ENCODE measurements around the gene SETD4. TPM values are rescaled to one million over a fixed set of nuclear protein-coding genes. Genes with fewer than 3 reads are reported as not detected.
A peak's percentile ranks its signal among the peaks of the same experiment; 100 is the strongest.

Gene SETD4
- total and polyA plus RNA-seq, 9 donors = 14.0 to 20.1 (median 15.1) TPM

DNA sequence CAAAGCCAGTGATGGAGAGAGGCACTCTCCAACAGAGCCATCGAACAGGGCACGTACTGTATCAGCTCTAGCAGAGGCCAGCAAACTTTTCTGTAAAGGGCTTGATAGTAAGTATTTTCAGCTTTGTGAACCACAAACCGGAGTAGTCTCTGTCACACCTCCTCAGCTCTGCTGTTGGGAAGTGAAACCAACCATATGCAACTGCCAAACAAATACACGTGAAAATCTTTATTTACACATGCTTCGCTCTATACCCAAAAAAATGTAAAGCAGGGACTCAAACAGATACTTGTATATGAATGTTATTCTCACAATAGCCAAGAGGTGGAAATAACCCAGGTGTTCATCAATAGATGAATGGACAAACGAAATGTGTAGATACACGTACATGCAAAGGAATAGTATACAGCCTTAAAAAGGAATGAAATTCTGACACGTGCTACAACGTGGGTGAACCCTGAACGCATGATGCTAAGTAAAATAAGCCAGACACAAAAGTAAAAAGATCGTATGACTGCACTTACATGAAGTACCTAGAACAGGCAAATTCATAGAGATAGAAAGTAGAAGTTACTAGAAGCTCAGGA is 39.0 kb downstream of the SETD4 start:
- Histone ChIP-seq H3K27me3 (ENCODE audit: control insufficient read depth, insufficient read depth, low read length) (peaks cover 2% of the 10 kb centered on the region), H3K4me1 (ENCODE audit: control insufficient read depth, insufficient read depth, low read length) (no peaks in the 10 kb centered on the region)
- WGBS (ENCODE audit: insufficient coverage) = 97% methylated on average over 4 of the region's 11 CpGs

DNA sequence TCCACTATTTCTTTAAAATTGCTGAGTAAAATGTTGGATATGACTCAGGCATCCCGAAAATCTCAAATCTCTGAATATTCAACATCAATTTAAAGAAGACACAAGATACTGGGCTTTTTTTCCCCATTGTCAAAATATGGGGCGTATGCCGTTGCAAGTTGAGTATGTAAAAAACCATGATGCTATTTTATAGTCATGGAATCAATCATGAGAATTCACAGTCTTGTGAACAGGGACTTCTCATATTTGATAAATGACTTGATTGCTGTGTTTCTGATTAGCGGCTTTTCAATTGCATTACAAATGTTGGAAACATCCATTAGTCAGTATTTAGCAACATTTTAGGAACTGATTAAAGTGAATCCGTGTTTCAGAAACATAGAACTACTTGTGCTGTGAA is 45.3 kb downstream of the SETD4 start:
- H3K4me1 ChIP-seq (ENCODE audit: control insufficient read depth, insufficient read depth, low read length) = no peaks in the 10 kb centered on the region

More for the DNA sequence above, 39.0 kb downstream of the SETD4 start:
- no peak for DNase-seq
- H3K36me3 ChIP-seq (ENCODE audit: control insufficient read depth, insufficient read depth, low read length) = no peaks in the 10 kb centered on the region
- no peak overlapping the region for H3K27ac ChIP-seq (ENCODE audit: low read length)
- H3K9me3 ChIP-seq (replicated peaks; ENCODE audit: control insufficient read depth, low read depth, low read length) = no peaks in the 10 kb centered on the region
- H3K4me3 ChIP-seq (ENCODE audit: low read length) = no peak overlapping the region

DNA sequence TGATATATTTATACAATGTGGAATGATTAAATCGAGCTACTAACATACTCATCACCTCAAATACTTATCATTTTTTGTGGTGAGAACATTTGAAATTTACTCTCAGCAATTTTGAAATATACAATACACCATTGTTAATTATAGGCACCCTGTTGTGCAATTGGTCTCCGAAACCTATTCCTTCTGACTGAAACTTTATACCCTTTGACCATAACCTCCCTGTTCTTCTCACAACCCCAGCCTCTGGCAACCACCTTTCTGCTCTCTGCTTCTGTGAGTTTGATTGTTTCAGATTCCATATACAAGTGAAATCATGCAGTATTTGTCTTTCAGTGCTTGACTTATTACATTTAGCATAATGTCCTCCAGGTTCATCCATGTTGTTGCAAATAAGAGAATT is 49.5 kb downstream of the SETD4 start:
- H3K36me3 ChIP-seq (ENCODE audit: control insufficient read depth, insufficient read depth, low read length) = no peaks in the 10 kb centered on the region
- H3K27me3 ChIP-seq (ENCODE audit: control insufficient read depth, insufficient read depth, low read length) = peaks cover 4% of the 10 kb centered on the region
- no peaks in the 10 kb centered on the region for H3K9me3 ChIP-seq (replicated peaks; ENCODE audit: control insufficient read depth, low read depth, low read length)
- WGBS (ENCODE audit: insufficient coverage) = no CpG with 5 or more reads among the region's 2 CpGs
- H3K4me1 ChIP-seq (ENCODE audit: control insufficient read depth, insufficient read depth, low read length) = no peaks in the 10 kb centered on the region
- DNase-seq = no peak
- H3K27ac ChIP-seq (ENCODE audit: low read length) = no peak overlapping the region
- no peak overlapping the region for H3K4me3 ChIP-seq (ENCODE audit: low read length)

More for the DNA sequence above, 45.3 kb downstream of the SETD4 start:
- DNase-seq = no peak
- no CpG with 5 or more reads among the region's 5 CpGs for WGBS (ENCODE audit: insufficient coverage)
- H3K4me3 ChIP-seq (ENCODE audit: low read length) = no peak overlapping the region
- no peaks in the 10 kb centered on the region for H3K9me3 ChIP-seq (replicated peaks; ENCODE audit: control insufficient read depth, low read depth, low read length)
- H3K27me3 ChIP-seq (ENCODE audit: control insufficient read depth, insufficient read depth, low read length) = peaks cover 4% of the 10 kb centered on the region
- H3K27ac ChIP-seq (ENCODE audit: low read length) = no peak overlapping the region
- H3K36me3 ChIP-seq (ENCODE audit: control insufficient read depth, insufficient read depth, low read length) = no peaks in the 10 kb centered on the region

GRCh38 chr21:36008505-36008904 is 51.8 kb downstream of the SETD4 start:
- Histone ChIP-seq H3K27me3 (ENCODE audit: control insufficient read depth, insufficient read depth, low read length) (peaks cover 2% of the 10 kb centered on the region), H3K9me3 (replicated peaks; ENCODE audit: control insufficient read depth, low read depth, low read length) (no peaks in the 10 kb centered on the region), H3K4me3 (ENCODE audit: low read length) (no peak overlapping the region), H3K27ac (ENCODE audit: low read length) (no peak overlapping the region), H3K4me1 (ENCODE audit: control insufficient read depth, insufficient read depth, low read length) (no peaks in the 10 kb centered on the region), H3K36me3 (ENCODE audit: control insufficient read depth, insufficient read depth, low read length) (no peaks in the 10 kb centered on the region)
- WGBS (ENCODE audit: insufficient coverage) = no CpG with 5 or more reads among the region's 2 CpGs
- no peak for DNase-seq

GRCh38 chr21:36005879-36006400 is 54.4 kb downstream of the SETD4 start:
- Histone ChIP-seq H3K4me1 (ENCODE audit: control insufficient read depth, insufficient read depth, low read length) (no peaks in the 10 kb centered on the region), H3K27ac (ENCODE audit: low read length) (no peak overlapping the region), H3K9me3 (replicated peaks; ENCODE audit: control insufficient read depth, low read depth, low read length) (no peaks in the 10 kb centered on the region), H3K4me3 (ENCODE audit: low read length) (no peak overlapping the region), H3K36me3 (ENCODE audit: control insufficient read depth, insufficient read depth, low read length) (no peaks in the 10 kb centered on the region), H3K27me3 (ENCODE audit: control insufficient read depth, insufficient read depth, low read length) (peaks cover 4% of the 10 kb centered on the region)
- WGBS (ENCODE audit: insufficient coverage) = no CpG with 5 or more reads among the region's 5 CpGs
- no peak for DNase-seq

- H3K27ac ChIP-seq (ENCODE audit: low read length) = no peak overlapping the region
- 60% methylated on average over 10 of the region's 17 CpGs for WGBS (ENCODE audit: insufficient coverage)
- H3K4me1 ChIP-seq (ENCODE audit: control insufficient read depth, insufficient read depth, low read length) = no peaks in the 10 kb centered on the region
- H3K4me3 ChIP-seq (ENCODE audit: low read length) = no peak overlapping the region
- no peaks in the 10 kb centered on the region for H3K36me3 ChIP-seq (ENCODE audit: control insufficient read depth, insufficient read depth, low read length)
- no peaks in the 10 kb centered on the region for H3K9me3 ChIP-seq (replicated peaks; ENCODE audit: control insufficient read depth, low read depth, low read length)
- H3K27me3 ChIP-seq (ENCODE audit: control insufficient read depth, insufficient read depth, low read length) = peaks cover 4% of the 10 kb centered on the region
- DNase-seq = peak; percentile 10
Observed at GRCh38 chr21:36005018-36005417, 55.3 kb downstream of the SETD4 start.

DNA sequence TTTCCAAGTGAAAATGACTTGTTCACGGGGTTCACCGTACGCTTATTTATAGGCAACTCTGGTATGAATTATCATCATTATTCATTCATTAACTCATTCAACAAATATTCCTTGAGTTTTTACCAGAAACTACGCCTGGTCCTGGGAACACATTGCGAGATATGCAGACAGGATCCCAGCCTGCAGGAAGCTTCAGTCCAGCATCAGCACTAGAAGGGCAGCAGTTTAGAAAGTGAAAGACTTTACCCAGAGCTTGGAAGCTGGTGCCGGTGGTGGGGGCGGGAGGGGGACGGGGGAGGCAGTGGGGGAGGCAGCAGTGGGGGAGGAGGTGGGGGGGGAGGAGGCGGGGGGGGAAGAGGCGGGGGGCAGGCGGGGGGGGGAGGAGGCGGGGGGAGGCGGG is 55.9 kb downstream of the SETD4 start:
- no peak for DNase-seq
- no peaks in the 10 kb centered on the region for H3K4me1 ChIP-seq (ENCODE audit: control insufficient read depth, insufficient read depth, low read length)

DNA sequence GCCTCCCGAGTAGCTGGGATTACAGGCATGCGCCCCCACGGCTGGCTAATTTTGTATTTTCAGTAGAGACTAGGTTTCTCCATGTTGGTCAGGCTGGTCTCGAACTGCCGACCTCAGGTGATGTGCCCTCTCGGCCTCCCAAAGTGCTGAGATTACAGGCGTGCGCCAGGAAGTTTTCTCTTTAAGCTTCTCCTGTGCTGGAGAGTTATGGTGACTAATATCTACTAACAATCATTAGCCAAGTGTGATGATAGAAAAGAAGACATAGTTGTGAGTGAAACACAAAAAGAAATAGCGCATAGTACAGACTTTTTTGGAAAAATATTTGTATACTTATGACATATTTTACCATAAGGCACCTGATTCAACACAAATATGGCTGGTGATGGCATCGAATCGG is 56.5 kb downstream of the SETD4 start:
- 93% methylated on average over 2 of the region's 11 CpGs for WGBS (ENCODE audit: insufficient coverage)
- no peak for DNase-seq
- H3K9me3 ChIP-seq (replicated peaks; ENCODE audit: control insufficient read depth, low read depth, low read length) = no peaks in the 10 kb centered on the region
- H3K36me3 ChIP-seq (ENCODE audit: control insufficient read depth, insufficient read depth, low read length) = no peaks in the 10 kb centered on the region
- H3K4me1 ChIP-seq (ENCODE audit: control insufficient read depth, insufficient read depth, low read length) = no peaks in the 10 kb centered on the region
- H3K27me3 ChIP-seq (ENCODE audit: control insufficient read depth, insufficient read depth, low read length) = peaks cover 4% of the 10 kb centered on the region
- no peak overlapping the region for H3K4me3 ChIP-seq (ENCODE audit: low read length)
- no peak overlapping the region for H3K27ac ChIP-seq (ENCODE audit: low read length)

More for the DNA sequence above, 55.9 kb downstream of the SETD4 start:
- Histone ChIP-seq H3K36me3 (ENCODE audit: control insufficient read depth, insufficient read depth, low read length) (no peaks in the 10 kb centered on the region), H3K9me3 (replicated peaks; ENCODE audit: control insufficient read depth, low read depth, low read length) (no peaks in the 10 kb centered on the region), H3K27ac (ENCODE audit: low read length) (no peak overlapping the region), H3K4me3 (ENCODE audit: low read length) (no peak overlapping the region), H3K27me3 (ENCODE audit: control insufficient read depth, insufficient read depth, low read length) (peaks cover 4% of the 10 kb centered on the region)
- no CpG with 5 or more reads among the region's 13 CpGs for WGBS (ENCODE audit: insufficient coverage)

GRCh38 chr21:35996217-35996616 is 64.1 kb downstream of the SETD4 start:
- no peak for DNase-seq
- peaks cover 17% of the 10 kb centered on the region for H3K27me3 ChIP-seq (ENCODE audit: control insufficient read depth, insufficient read depth, low read length)
- H3K9me3 ChIP-seq (replicated peaks; ENCODE audit: control insufficient read depth, low read depth, low read length) = no peaks in the 10 kb centered on the region
- no peaks in the 10 kb centered on the region for H3K36me3 ChIP-seq (ENCODE audit: control insufficient read depth, insufficient read depth, low read length)
- H3K27ac ChIP-seq (ENCODE audit: low read length) = no peak overlapping the region
- no peak overlapping the region for H3K4me3 ChIP-seq (ENCODE audit: low read length)
- H3K4me1 ChIP-seq (ENCODE audit: control insufficient read depth, insufficient read depth, low read length) = no peaks in the 10 kb centered on the region

DNA sequence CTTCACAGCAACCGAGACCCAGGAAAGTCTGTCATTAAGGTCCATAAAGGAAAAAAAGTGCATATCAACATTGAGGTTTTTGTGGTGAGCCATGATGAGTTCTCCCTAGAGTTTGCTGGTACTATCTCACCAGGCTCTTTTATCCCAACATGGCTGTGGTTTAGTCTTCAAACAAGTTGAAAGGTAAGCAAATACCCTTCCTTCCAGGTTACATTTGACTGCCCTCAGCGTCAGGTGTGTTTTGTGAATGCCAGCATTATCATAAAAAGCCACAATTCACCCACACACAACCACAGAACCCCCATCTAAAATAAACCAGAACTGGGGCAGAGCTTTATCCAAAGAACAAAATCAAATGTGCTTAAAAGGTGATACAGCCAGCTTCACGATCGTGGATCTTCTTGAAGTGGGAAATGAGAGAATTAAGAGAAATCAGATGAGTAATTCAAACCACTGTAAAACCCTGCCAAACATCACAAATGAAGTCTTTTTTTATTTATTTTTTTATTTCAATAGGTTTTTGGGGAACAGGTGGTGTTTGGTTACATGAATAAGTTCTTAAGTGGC is 64.7 kb downstream of the SETD4 start:
- H3K9me3 ChIP-seq (replicated peaks; ENCODE audit: control insufficient read depth, low read depth, low read length) = no peaks in the 10 kb centered on the region
- peaks cover 17% of the 10 kb centered on the region for H3K27me3 ChIP-seq (ENCODE audit: control insufficient read depth, insufficient read depth, low read length)
- no peak overlapping the region for H3K27ac ChIP-seq (ENCODE audit: low read length)
- H3K36me3 ChIP-seq (ENCODE audit: control insufficient read depth, insufficient read depth, low read length) = no peaks in the 10 kb centered on the region
- H3K4me3 ChIP-seq (ENCODE audit: low read length) = no peak overlapping the region
- no peak for DNase-seq
- no peaks in the 10 kb centered on the region for H3K4me1 ChIP-seq (ENCODE audit: control insufficient read depth, insufficient read depth, low read length)
- WGBS (ENCODE audit: insufficient coverage) = 88% methylated on average over 1 of the region's 4 CpGs
